HCT116 (cell line): Measurements from ENCODE around the gene RBM34. TPM values are rescaled to one million over a fixed set of nuclear protein-coding genes. Genes with fewer than 3 reads are reported as not detected.

Experiments used
- ATAC-seq: fragments of 200-7000 bp; cut with Tn5 transposase; 2 replicates; pipeline ENCODE4 v1.9.1; 2020; ENCODE audit warnings: mild to moderate bottlenecking, moderate library complexity
- BruUV-seq: library from RNA; stranded (reverse); fragments of 400-500 nt; replicated peaks from 2 replicates; lab custom pipeline; 2021; lab: Mats Ljungman, UMichigan
- CTCF ChIA-PET: fragments of 300-600 bp; sonication (Branson Sonifier 250); formaldehyde crosslinking; loops from one replicate; lab custom pipeline; 2021; ENCODE audit warnings: antibody characterized with exemption; lab: Charles Lee
- POLR2A ChIA-PET: fragments of 300-600, 350-600 bp; sonication (Branson Sonifier 250); formaldehyde crosslinking; loops from one replicate; lab custom pipeline; 2021; ENCODE audit warnings: antibody characterized with exemption; lab: Charles Lee
- RAD21 ChIA-PET, 2 experiments: fragments of 300-600 bp; sonication (Branson Sonifier 250); formaldehyde crosslinking; loops; one replicate each; lab custom pipeline; 2023; ENCODE audit warnings: low total read pairs in 2 of 2; ENCODE audit not compliant: uncharacterized antibody in 2 of 2, unreplicated experiment in 2 of 2, low non-redundant PET in 1 of 2; lab: Charles Lee
- DNase-seq: peaks from one replicate; pipeline ENCODE4 v3.0.0-alpha.2; 2010; ENCODE audit warnings: low read depth, low spot score
- H2AFZ ChIP-seq: fragments of 200-600 bp; shearing (Covaris generic), sonication (generic); 2 replicates; pipeline ENCODE4 v1.6.1; 2017; ENCODE audit warnings: low read depth, mixed run types, mixed read lengths, antibody characterized with exemption, low read length; ENCODE audit not compliant: poor library complexity, severe bottlenecking
- H3K27ac ChIP-seq: 2 replicates; pipeline ENCODE4 v1.5.1; 2012; ENCODE audit warnings: low read depth, low read length
- H3K27me3 ChIP-seq: fragments of 200-600 bp; sonication (generic); 2 replicates; pipeline ENCODE4 v1.6.1; 2016; ENCODE audit warnings: mixed run types, low read length, mixed read lengths; ENCODE audit not compliant: insufficient read depth
- H3K36me3 ChIP-seq, 2 experiments: fragments of 200-500 bp in 1 of 2; fragments of 200-600 bp in 1 of 2; sonication (Bioruptor generic) in 1 of 2; sonication (generic) in 1 of 2; 2 replicates each; pipeline versions ENCODE4 v1.5.1 to v1.6.1; 2014 to 2016; ENCODE audit warnings: low read length in 2 of 2, inconsistent platforms in 1 of 2, mixed read lengths in 1 of 2, mixed run types in 1 of 2; ENCODE audit not compliant: insufficient read depth in 2 of 2, control insufficient read depth in 1 of 2
- H3K4me1 ChIP-seq, 2 experiments: fragments of 200-600 bp in 1 of 2; sonication (generic) in 1 of 2; 2 replicates each; pipeline versions ENCODE4 v1.5.1 to v1.6.1; 2012 to 2017; ENCODE audit warnings: low read length in 2 of 2, inconsistent platforms in 1 of 2, mild to moderate bottlenecking in 1 of 2, mixed read lengths in 1 of 2, mixed run types in 1 of 2, moderate library complexity in 1 of 2; ENCODE audit not compliant: insufficient read depth in 2 of 2, control insufficient read depth in 1 of 2
- H3K4me2 ChIP-seq: fragments of 200-600 bp; sonication (generic); 2 replicates; pipeline ENCODE4 v1.6.1; 2017; ENCODE audit warnings: mixed run types, low read length, mixed read lengths
- H3K4me3 ChIP-seq, 2 experiments: fragments of 200-600 bp in 1 of 2; sonication (generic) in 1 of 2; replicated peaks in 1 of 2; 2 replicates each; pipeline ENCODE4 v1.5.1; 2011 to 2016; ENCODE audit warnings: low read length in 2 of 2, control low read depth in 1 of 2, low read depth in 1 of 2, mild to moderate bottlenecking in 1 of 2, mixed read lengths in 1 of 2, mixed run types in 1 of 2
- H3K79me2 ChIP-seq: fragments of 200-600 bp; sonication (generic); 2 replicates; pipeline ENCODE4 v1.6.1; 2017; ENCODE audit warnings: mild to moderate bottlenecking, mixed run types, low read length, moderate library complexity, mixed read lengths; ENCODE audit not compliant: insufficient read depth
- H3K9ac ChIP-seq: fragments of 200-600 bp; sonication (generic); 2 replicates; pipeline ENCODE4 v1.6.1; 2016; ENCODE audit warnings: low read length, mixed read lengths
- H3K9me2 ChIP-seq: fragments of 200-600 bp; sonication (generic), shearing (Covaris generic); 2 replicates; pipeline ENCODE4 v1.6.1; 2017; ENCODE audit warnings: mixed run types, mild to moderate bottlenecking, moderate library complexity; ENCODE audit not compliant: insufficient read depth
- H3K9me3 ChIP-seq, 2 experiments: fragments of 200-500 bp in 1 of 2; fragments of 200-600 bp in 1 of 2; sonication (Bioruptor generic) in 1 of 2; sonication (generic) in 1 of 2; 2 replicates each; pipeline ENCODE4 v1.6.1; 2014 to 2017; ENCODE audit warnings: low read length in 2 of 2, mixed read lengths in 2 of 2, inconsistent platforms in 1 of 2, low read depth in 1 of 2, mild to moderate bottlenecking in 1 of 2, mixed run types in 1 of 2, moderate library complexity in 1 of 2; ENCODE audit not compliant: control insufficient read depth in 1 of 2, insufficient read depth in 1 of 2
- H4K20me1 ChIP-seq: fragments of 200-600 bp; sonication (generic), shearing (Covaris generic); 2 replicates; pipeline ENCODE4 v1.6.1; 2017; ENCODE audit warnings: mixed run types, mild to moderate bottlenecking, moderate library complexity; ENCODE audit not compliant: insufficient read depth
- ATF3 ChIP-seq: IDR thresholded peaks from 2 replicates; pipeline ENCODE4 v1.6.1; 2012
- CBX3 ChIP-seq: IDR thresholded peaks from 2 replicates; pipeline ENCODE4 v1.6.1; 2012; ENCODE audit warnings: low read depth
- ELF1 ChIP-seq: IDR thresholded peaks from 2 replicates; pipeline ENCODE4 v1.6.1; 2012; ENCODE audit warnings: low read depth, borderline replicate concordance
- JUND ChIP-seq: IDR thresholded peaks from 2 replicates; pipeline ENCODE4 v1.6.1; 2012
- POLR2A ChIP-seq: IDR thresholded peaks from 2 replicates; pipeline ENCODE4 v1.7.0; 2011; ENCODE audit warnings: borderline replicate concordance; ENCODE audit not compliant: insufficient read depth, insufficient read length; ENCODE audit errors: extremely low read depth
- POLR2AphosphoS5 ChIP-seq: IDR thresholded peaks from 2 replicates; pipeline ENCODE4 v1.6.1; 2011; ENCODE audit warnings: mild to moderate bottlenecking, low read depth, low read length, moderate library complexity
- RAD21 ChIP-seq: IDR thresholded peaks from 2 replicates; pipeline ENCODE4 v1.6.1; 2012; ENCODE audit warnings: low read depth, mild to moderate bottlenecking
- SIN3A ChIP-seq: IDR thresholded peaks from 2 replicates; pipeline ENCODE4 v1.6.1; 2012; ENCODE audit warnings: low read depth
- SP1 ChIP-seq: IDR thresholded peaks from 2 replicates; pipeline ENCODE4 v1.6.1; 2012; ENCODE audit warnings: low read depth
- TCF7L2 ChIP-seq: IDR thresholded peaks from 2 replicates; pipeline ENCODE4 v1.7.0; 2011; ENCODE audit warnings: borderline replicate concordance, inconsistent platforms; ENCODE audit not compliant: insufficient read depth, insufficient read length; ENCODE audit errors: extremely low read depth
- YY1 ChIP-seq: IDR thresholded peaks from 2 replicates; pipeline ENCODE4 v1.6.1; 2011; ENCODE audit warnings: low read length, low read depth, moderate library complexity, mild to moderate bottlenecking; ENCODE audit not compliant: insufficient replicate concordance; ENCODE audit errors: extremely low read depth
- ZBTB33 ChIP-seq: IDR thresholded peaks from 2 replicates; pipeline ENCODE4 v1.6.1; 2011; ENCODE audit warnings: mild to moderate bottlenecking, low read length, moderate library complexity; ENCODE audit not compliant: insufficient replicate concordance; ENCODE audit errors: extremely low read depth
- ZFX ChIP-seq: fragments of 450-650 bp; IDR thresholded peaks from 2 replicates; pipeline ENCODE4 v1.6.1; 2017
- ZNF274 ChIP-seq: fragments of 200-500 bp; sonication (Bioruptor generic); IDR thresholded peaks from 2 replicates; pipeline ENCODE4 v1.6.1; 2014; ENCODE audit warnings: mild to moderate bottlenecking, low read depth, low read length, inconsistent platforms
- intact Hi-C: fragments of 100-400 bp; cut with micrococcal nuclease; formaldehyde crosslinking; loops from 2 replicates; pipeline ENCODE4 v1.10.0; 2022
- total RNA-seq: library from RNA; stranded (reverse); gene quantifications from one replicate; pipeline ENCODE4 v1.2.1, GENCODE V29; 2021; ENCODE audit not compliant: unreplicated experiment

The RBM34 gene
- total RNA-seq, 1 experiment from 2014 or later, result 82.0 TPM

- ChIA-PET RAD21 (no interaction called here), POLR2A (no interaction called here), CTCF (interaction anchor here (1.0 kb wide), 1 partner anchor 591 kb away, joined by 3 read pairs; no protein-coding TSS in a partner anchor)
- Histone ChIP-seq H3K9ac (no peak overlapping the region), H3K9me2 (no peaks in the 10 kb centered on the region), H3K27me3 (no peaks in the 10 kb centered on the region), H3K4me1 (peaks cover 0 to 8% of the 10 kb centered on the region in 2 experiments; a peak in 3 of 4 replicates), H2AFZ (no peak overlapping the region), H3K79me2 (no peaks in the 10 kb centered on the region), H3K9me3 (no peaks in the 10 kb centered on the region), H3K4me2 (no peak overlapping the region), H3K27ac (no peak overlapping the region), H3K36me3 (no peaks in the 10 kb centered on the region), H3K4me3 (no peak overlapping the region), H4K20me1 (no peaks in the 10 kb centered on the region)
- ATAC-seq, result no peak
- intact Hi-C loops, result no loop called here
- no peak for DNase-seq
- TF ChIP-seq SIN3A (no peak), ZBTB33 (no peak), ATF3 (no peak), SP1 (no peak), POLR2AphosphoS5 (no peak), CBX3 (no peak), ZNF274 (no peak), JUND (no peak), ZFX (no peak), ELF1 (no peak), TCF7L2 (no peak), POLR2A (no peak), YY1 (no peak), RAD21 (no peak)
- no TSS peak for BruUV-seq
Measured at GRCh38 chr1:235090406-235091069, 70.5 kb downstream of the RBM34 start.
